A549 treated with DMSO at 1 μM for 4 hours (cell line): ENCODE measurements around the gene FAP. TPM values are rescaled to one million over a fixed set of nuclear protein-coding genes. Genes with fewer than 3 reads are reported as not detected.

Experiments used
- total RNA-seq: library from RNA; stranded (reverse); fragments of 200-300 nt; extraction: Qiagen RNA extraction; gene quantifications from 5 replicates; pipeline ENCODE4 v1.2.3, GENCODE V29; 2022; ENCODE audit warnings: low read depth

FAP gene, protein sequence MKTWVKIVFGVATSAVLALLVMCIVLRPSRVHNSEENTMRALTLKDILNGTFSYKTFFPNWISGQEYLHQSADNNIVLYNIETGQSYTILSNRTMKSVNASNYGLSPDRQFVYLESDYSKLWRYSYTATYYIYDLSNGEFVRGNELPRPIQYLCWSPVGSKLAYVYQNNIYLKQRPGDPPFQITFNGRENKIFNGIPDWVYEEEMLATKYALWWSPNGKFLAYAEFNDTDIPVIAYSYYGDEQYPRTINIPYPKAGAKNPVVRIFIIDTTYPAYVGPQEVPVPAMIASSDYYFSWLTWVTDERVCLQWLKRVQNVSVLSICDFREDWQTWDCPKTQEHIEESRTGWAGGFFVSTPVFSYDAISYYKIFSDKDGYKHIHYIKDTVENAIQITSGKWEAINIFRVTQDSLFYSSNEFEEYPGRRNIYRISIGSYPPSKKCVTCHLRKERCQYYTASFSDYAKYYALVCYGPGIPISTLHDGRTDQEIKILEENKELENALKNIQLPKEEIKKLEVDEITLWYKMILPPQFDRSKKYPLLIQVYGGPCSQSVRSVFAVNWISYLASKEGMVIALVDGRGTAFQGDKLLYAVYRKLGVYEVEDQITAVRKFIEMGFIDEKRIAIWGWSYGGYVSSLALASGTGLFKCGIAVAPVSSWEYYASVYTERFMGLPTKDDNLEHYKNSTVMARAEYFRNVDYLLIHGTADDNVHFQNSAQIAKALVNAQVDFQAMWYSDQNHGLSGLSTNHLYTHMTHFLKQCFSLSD
- 0.08 to 0.15 TPM (median 0.11 TPM) in 3 of 5 replicates, not detected in the others for total RNA-seq

DNA sequence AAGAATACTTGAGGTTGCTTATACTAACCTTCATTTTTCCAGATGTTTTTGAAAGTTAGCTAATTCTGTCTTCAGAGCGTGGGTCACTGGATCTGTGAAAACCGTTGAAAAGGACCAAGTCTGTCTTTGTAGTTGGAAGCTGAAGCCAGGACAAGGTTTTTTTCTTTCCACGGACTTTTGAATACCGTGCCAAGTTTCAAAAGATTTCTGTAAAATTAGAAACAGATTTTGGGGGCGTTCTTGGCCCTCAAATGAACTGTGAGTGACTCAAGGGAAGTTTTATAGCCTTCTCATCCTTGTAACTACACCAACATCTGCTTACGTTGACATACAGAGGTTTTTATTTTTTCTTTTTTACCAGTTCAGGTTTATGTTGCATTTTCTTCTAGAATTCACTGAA lies at the start of gene FAP:
Gene FAP, minus strand, starts transcription at position 152 of the 400 bp plus-strand sequence. Its CDS starts 118 bp downstream, at position 34.

DNA sequence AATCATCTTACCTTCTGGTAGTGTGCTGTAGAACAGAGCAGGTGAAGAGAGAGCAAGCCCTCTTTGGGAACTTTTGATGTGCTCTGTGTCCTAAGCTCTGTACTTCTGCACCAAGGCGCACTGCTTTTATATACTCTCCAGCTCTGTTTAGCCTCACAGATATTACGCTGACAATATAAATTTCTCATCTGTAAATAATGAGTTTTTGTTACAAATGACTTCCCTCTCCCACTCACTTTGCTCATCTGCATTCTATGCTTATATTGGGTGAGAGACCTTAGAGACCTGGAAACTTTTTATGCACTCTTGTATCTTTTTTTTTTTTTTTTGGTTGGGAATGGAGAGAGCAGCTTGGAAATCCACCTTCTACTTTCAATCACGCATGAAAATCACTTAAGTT lies 91.1 kb downstream of the FAP start, which contains the start of gene GCG:
Gene GCG, minus strand, starts transcription at position 101 of the 400 bp plus-strand sequence. CDS start 3,069 bp downstream, outside the sequence.

Other genes with a start within 250 kb of the FAP start
- 0.39 to 0.52 TPM (median 0.47 TPM) in 5 replicates for gene DPP4, start 169.2 kb downstream of the FAP start, total RNA-seq
- gene GCG, start 91.2 kb downstream of the FAP start, total RNA-seq: not detected in 5 replicates
- 0.89 to 1.7 TPM (median 1.2 TPM) in 5 replicates for gene IFIH1, start 75.2 kb upstream of the FAP start, total RNA-seq
- gene GCA, start 100.7 kb upstream of the FAP start, total RNA-seq: 5.3 to 7.6 TPM (median 5.6 TPM) in 5 replicates